SK-N-SH treated with all-trans-retinoic acid at 6 μM for 48 hours (cell line): ENCODE results near the gene FAF1.

Source experiments
- ATAC-seq: fragments of 200-7000 bp; cut with Tn5 transposase; 3 replicates; pipeline ENCODE4 v1.9.1; 2020; ENCODE audit warnings: mild to moderate bottlenecking, moderate library complexity
- ARNTL ChIP-seq: fragments of 450-650 bp; formaldehyde crosslinking; IDR thresholded peaks from 2 replicates; pipeline ENCODE4 v1.5.0; 2020; ENCODE audit warnings: low read depth, mild to moderate bottlenecking, moderate library complexity, borderline replicate concordance
- BACH2 ChIP-seq: fragments of 250-450 bp; sonication (Bioruptor Pico); IDR thresholded peaks from 2 replicates; pipeline ENCODE4 v1.9.0; 2021; ENCODE audit warnings: mild to moderate bottlenecking, borderline replicate concordance
- CSDC2 ChIP-seq: fragments of 250-450 bp; sonication (Bioruptor Pico); IDR thresholded peaks from 2 replicates; pipeline ENCODE4 v1.5.0; 2020; ENCODE audit warnings: mild to moderate bottlenecking, moderate library complexity
- GLIS3 ChIP-seq: fragments of 250-450 bp; sonication (Bioruptor Pico); IDR thresholded peaks from 2 replicates; pipeline ENCODE4 v1.5.0; 2020; ENCODE audit warnings: mild to moderate bottlenecking, moderate library complexity
- OSR1 ChIP-seq: fragments of 250-450 bp; sonication (Bioruptor Pico); IDR thresholded peaks from 2 replicates; pipeline ENCODE4 v1.8.0; 2022; ENCODE audit warnings: moderate library complexity, mild to moderate bottlenecking, inconsistent platforms
- PATZ1 ChIP-seq: fragments of 250-450 bp; sonication (Bioruptor Pico); IDR thresholded peaks from 2 replicates; pipeline ENCODE4 v1.8.0; 2020; ENCODE audit warnings: mild to moderate bottlenecking, moderate library complexity, borderline replicate concordance
- POU6F1 ChIP-seq: fragments of 250-450 bp; sonication (Bioruptor Pico); IDR thresholded peaks from 2 replicates; pipeline ENCODE4 v1.8.0; 2021; ENCODE audit warnings: low read depth, mild to moderate bottlenecking, moderate library complexity, borderline replicate concordance
- RARB ChIP-seq: fragments of 250-450 bp; sonication (Bioruptor Pico); IDR thresholded peaks from 2 replicates; pipeline ENCODE4 v1.8.0; 2021; ENCODE audit warnings: mild to moderate bottlenecking, moderate library complexity
- TCF4 ChIP-seq: fragments of 250-450 bp; sonication (Bioruptor Pico); IDR thresholded peaks from 2 replicates; pipeline ENCODE4 v1.8.0; 2021; ENCODE audit warnings: mild to moderate bottlenecking, moderate library complexity, borderline replicate concordance
- TOX ChIP-seq: fragments of 250-450 bp; sonication (Bioruptor Pico); IDR thresholded peaks from 2 replicates; pipeline ENCODE4 v1.8.0; 2021; ENCODE audit warnings: mild to moderate bottlenecking, moderate library complexity, borderline replicate concordance
- TSHZ2 ChIP-seq: fragments of 250-450 bp; sonication (Bioruptor Pico); IDR thresholded peaks from 2 replicates; pipeline ENCODE4 v1.5.0; 2020; ENCODE audit warnings: mild to moderate bottlenecking, moderate library complexity
- ZC3H10 ChIP-seq: fragments of 250-450 bp; sonication (Bioruptor Pico); IDR thresholded peaks from 2 replicates; pipeline ENCODE4 v1.5.1; 2021; ENCODE audit warnings: mild to moderate bottlenecking, moderate library complexity
- ZFP3 ChIP-seq: fragments of 250-450 bp; sonication (Bioruptor Pico); IDR thresholded peaks from 2 replicates; pipeline ENCODE4 v1.5.0; 2020; ENCODE audit warnings: mild to moderate bottlenecking, moderate library complexity
- ZFP30 ChIP-seq: fragments of 450-650 bp; formaldehyde crosslinking; IDR thresholded peaks from 2 replicates; pipeline ENCODE4 v1.5.0; 2022; ENCODE audit warnings: mild to moderate bottlenecking, moderate library complexity
- ZNF565 ChIP-seq: fragments of 450-650 bp; formaldehyde crosslinking; conservative IDR thresholded peaks from 2 replicates; pipeline ENCODE4 v1.5.0; 2020; ENCODE audit warnings: low read depth, mild to moderate bottlenecking, moderate library complexity
- ZNF70 ChIP-seq: fragments of 450-650 bp; formaldehyde crosslinking; IDR thresholded peaks from 2 replicates; pipeline ENCODE4 v1.5.0; 2020; ENCODE audit warnings: mild to moderate bottlenecking, moderate library complexity
- ZNF8 ChIP-seq: fragments of 450-650 bp; formaldehyde crosslinking; IDR thresholded peaks from 2 replicates; pipeline ENCODE4 v1.5.0; 2020; ENCODE audit warnings: mild to moderate bottlenecking, moderate library complexity
- TF ChIP-seq, protein P1 (sequence below): fragments of 250-450 bp; sonication (Bioruptor Pico); IDR thresholded peaks from 2 replicates; pipeline ENCODE4 v1.5.1; 2020; ENCODE audit warnings: low read depth, mild to moderate bottlenecking, moderate library complexity
- TF ChIP-seq, protein P2 (sequence below): fragments of 250-450 bp; sonication (Bioruptor Pico); IDR thresholded peaks from 2 replicates; pipeline ENCODE4 v1.5.1; 2021; ENCODE audit warnings: mild to moderate bottlenecking, moderate library complexity

The FAF1 gene

GRCh38 chr1:50994997-50995396 is 34.9 kb upstream of the FAF1 start:
- no peak for ATAC-seq
- TF ChIP-seq ZNF8 = no peak
- no peak for TF ChIP-seq CSDC2
- no peak for TF ChIP-seq TSHZ2
- no peak for TF ChIP-seq TOX (CRISPR knock-in tag)
- TF ChIP-seq POU6F1 (CRISPR knock-in tag) = no peak
- no peak for TF ChIP-seq ZNF70 (CRISPR knock-in tag)
- TF ChIP-seq ZFP30 (CRISPR knock-in tag) = no peak
- no peak for TF ChIP-seq PATZ1 (CRISPR knock-in tag)

GRCh38 chr1:50993645-50994044 is 33.6 kb upstream of the FAF1 start:
- no peak for ATAC-seq
- TF ChIP-seq, protein P1, sequence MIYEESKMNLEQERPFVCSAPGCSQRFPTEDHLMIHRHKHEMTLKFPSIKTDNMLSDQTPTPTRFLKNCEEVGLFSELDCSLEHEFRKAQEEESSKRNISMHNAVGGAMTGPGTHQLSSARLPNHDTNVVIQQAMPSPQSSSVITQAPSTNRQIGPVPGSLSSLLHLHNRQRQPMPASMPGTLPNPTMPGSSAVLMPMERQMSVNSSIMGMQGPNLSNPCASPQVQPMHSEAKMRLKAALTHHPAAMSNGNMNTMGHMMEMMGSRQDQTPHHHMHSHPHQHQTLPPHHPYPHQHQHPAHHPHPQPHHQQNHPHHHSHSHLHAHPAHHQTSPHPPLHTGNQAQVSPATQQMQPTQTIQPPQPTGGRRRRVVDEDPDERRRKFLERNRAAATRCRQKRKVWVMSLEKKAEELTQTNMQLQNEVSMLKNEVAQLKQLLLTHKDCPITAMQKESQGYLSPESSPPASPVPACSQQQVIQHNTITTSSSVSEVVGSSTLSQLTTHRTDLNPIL = no peak
- TF ChIP-seq ARNTL (CRISPR knock-in tag) (no peak), TCF4 (CRISPR knock-in tag) (no peak), ZNF565 (no peak), ZNF8 (no peak), BACH2 (CRISPR knock-in tag) (no peak), ZNF70 (CRISPR knock-in tag) (no peak), CSDC2 (no peak), GLIS3 (no peak), RARB (no peak), PATZ1 (CRISPR knock-in tag) (no peak), POU6F1 (CRISPR knock-in tag) (no peak), ZFP3 (CRISPR knock-in tag) (no peak), TOX (CRISPR knock-in tag) (no peak), ZC3H10 (CRISPR knock-in tag) (no peak), ZFP30 (CRISPR knock-in tag) (no peak), OSR1 (CRISPR knock-in tag) (no peak)
- TF ChIP-seq, protein P2, sequence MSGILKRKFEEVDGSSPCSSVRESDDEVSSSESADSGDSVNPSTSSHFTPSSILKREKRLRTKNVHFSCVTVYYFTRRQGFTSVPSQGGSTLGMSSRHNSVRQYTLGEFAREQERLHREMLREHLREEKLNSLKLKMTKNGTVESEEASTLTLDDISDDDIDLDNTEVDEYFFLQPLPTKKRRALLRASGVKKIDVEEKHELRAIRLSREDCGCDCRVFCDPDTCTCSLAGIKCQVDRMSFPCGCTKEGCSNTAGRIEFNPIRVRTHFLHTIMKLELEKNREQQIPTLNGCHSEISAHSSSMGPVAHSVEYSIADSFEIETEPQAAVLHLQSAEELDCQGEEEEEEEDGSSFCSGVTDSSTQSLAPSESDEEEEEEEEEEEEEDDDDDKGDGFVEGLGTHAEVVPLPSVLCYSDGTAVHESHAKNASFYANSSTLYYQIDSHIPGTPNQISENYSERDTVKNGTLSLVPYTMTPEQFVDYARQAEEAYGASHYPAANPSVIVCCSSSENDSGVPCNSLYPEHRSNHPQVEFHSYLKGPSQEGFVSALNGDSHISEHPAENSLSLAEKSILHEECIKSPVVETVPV (CRISPR knock-in tag) = no peak
